SK-N-SH (cell line): Measurements from ENCODE around the gene PRKAB2. TPM values are rescaled to one million over a fixed set of nuclear protein-coding genes. Genes with fewer than 3 reads are reported as not detected.

Source experiments
- CTCF ChIA-PET: fragments of 300-600, 350-600 bp; formaldehyde crosslinking; extraction: SDS; loops from one replicate; lab custom pipeline; 2021; lab: Yijun Ruan, JAX
- POLR2A ChIA-PET: fragments of 350-600 bp; sonication (Branson Sonifier 250); formaldehyde crosslinking; extraction: SDS; loops from one replicate; lab custom pipeline; 2020; ENCODE audit warnings: antibody characterized with exemption, inconsistent platforms; lab: Yijun Ruan, JAX
- DNase-seq: peaks from one replicate; pipeline ENCODE4 v3.0.0; 2012
- H2AFZ ChIP-seq: fragments of 200-600 bp; sonication (generic); 2 replicates; pipeline ENCODE4 v1.8.1; 2016; ENCODE audit warnings: antibody characterized with exemption, mild to moderate bottlenecking, low read depth
- H3F3A ChIP-seq: fragments of 200-600 bp; sonication (generic); replicated peaks from 2 replicates; pipeline ENCODE3; 2016; ENCODE audit warnings: antibody characterized with exemption, mild to moderate bottlenecking; ENCODE audit not compliant: insufficient read depth
- H3K27ac ChIP-seq, 2 experiments: fragments of 200-500 bp in 1 of 2; fragments of 200-600 bp in 1 of 2; sonication (Bioruptor generic) in 1 of 2; sonication (generic), shearing (Covaris generic) in 1 of 2; 2 replicates each; pipeline versions ENCODE4 v1.5.1 to v1.6.1; 2014 to 2016; ENCODE audit warnings: low read depth in 2 of 2, inconsistent platforms in 1 of 2, low read length in 1 of 2, mild to moderate bottlenecking in 1 of 2, mixed read lengths in 1 of 2
- H3K27me3 ChIP-seq: fragments of 200-600 bp; sonication (generic), shearing (Covaris generic); 2 replicates; pipeline ENCODE4 v1.6.1; 2016; ENCODE audit warnings: mixed run types; ENCODE audit not compliant: insufficient read depth
- H3K36me3 ChIP-seq, 2 experiments: fragments of 200-500 bp in 1 of 2; fragments of 200-600 bp in 1 of 2; sonication (Bioruptor generic) in 1 of 2; sonication (generic) in 1 of 2; replicated peaks in 1 of 2; 2 replicates each; pipeline versions ENCODE3 to v1.5.1; 2014 to 2016; ENCODE audit warnings: low read length in 1 of 2, mild to moderate bottlenecking in 1 of 2; ENCODE audit not compliant: insufficient read depth in 2 of 2, control insufficient read depth in 1 of 2
- H3K4me1 ChIP-seq, 2 experiments: fragments of 200-500 bp in 1 of 2; fragments of 200-600 bp in 1 of 2; sonication (Bioruptor generic) in 1 of 2; sonication (generic), shearing (Covaris generic) in 1 of 2; 2 replicates each; pipeline versions ENCODE4 v1.5.1 to v1.6.1; 2014 to 2016; ENCODE audit warnings: low read depth in 1 of 2, low read length in 1 of 2, mixed run types in 1 of 2; ENCODE audit not compliant: insufficient read depth in 2 of 2, control insufficient read depth in 1 of 2
- H3K4me2 ChIP-seq: fragments of 200-600 bp; sonication (generic), shearing (Covaris generic); 2 replicates; pipeline ENCODE4 v1.6.1; 2017; ENCODE audit warnings: mixed run types
- H3K4me3 ChIP-seq, 2 experiments: fragments of 200-500 bp in 1 of 2; fragments of 200-600 bp in 1 of 2; sonication (Bioruptor generic) in 1 of 2; sonication (generic), shearing (Covaris generic) in 1 of 2; 2 replicates each; pipeline versions ENCODE4 v1.5.1 to v1.8.1; 2014 to 2016; ENCODE audit warnings: low read depth in 2 of 2, inconsistent platforms in 1 of 2, low read length in 1 of 2, mild to moderate bottlenecking in 1 of 2, mixed read lengths in 1 of 2, moderate library complexity in 1 of 2
- H3K79me2 ChIP-seq: fragments of 200-600 bp; sonication (generic); 2 replicates; pipeline ENCODE4 v1.8.1; 2017; ENCODE audit warnings: mild to moderate bottlenecking; ENCODE audit not compliant: insufficient read depth
- H3K9ac ChIP-seq: fragments of 200-600 bp; sonication (generic); 2 replicates; pipeline ENCODE4 v1.6.1; 2017; ENCODE audit warnings: mixed run types
- H3K9me2 ChIP-seq: fragments of 200-600 bp; sonication (generic); 2 replicates; pipeline ENCODE4 v1.6.1; 2017; ENCODE audit warnings: mixed run types
- H3K9me3 ChIP-seq: fragments of 200-600 bp; sonication (generic); 2 replicates; pipeline ENCODE4 v1.6.1; 2017; ENCODE audit warnings: mixed run types, mild to moderate bottlenecking, moderate library complexity
- H4K20me1 ChIP-seq: fragments of 200-600 bp; sonication (generic); 2 replicates; pipeline ENCODE4 v1.6.1; 2017; ENCODE audit warnings: mild to moderate bottlenecking, mixed run types; ENCODE audit not compliant: insufficient read depth
- CTCF ChIP-seq: fragments of 200-600 bp; sonication (generic); IDR thresholded peaks from 2 replicates; pipeline ENCODE4 v1.6.1; 2017; ENCODE audit warnings: antibody characterized with exemption, mild to moderate bottlenecking, moderate library complexity
- ELF1 ChIP-seq: IDR thresholded peaks from 2 replicates; pipeline ENCODE4 v1.4.0; 2012
- FOXM1 ChIP-seq: IDR thresholded peaks from 2 replicates; pipeline ENCODE4 v1.4.0; 2012; ENCODE audit warnings: low read depth, mild to moderate bottlenecking
- GATA2 ChIP-seq: sonication (generic); formaldehyde crosslinking; IDR thresholded peaks from 2 replicates; pipeline ENCODE4 v1.5.0; 2020; ENCODE audit warnings: mild to moderate bottlenecking, missing genetic modification reagents
- IRF3 ChIP-seq: fragments of 150-350 bp; IDR thresholded peaks from 2 replicates; pipeline ENCODE4 v1.6.1; 2016; ENCODE audit warnings: mild to moderate bottlenecking, low read depth, low read length
- MXI1 ChIP-seq: IDR thresholded peaks from 2 replicates; pipeline ENCODE4 v1.6.1; 2012; ENCODE audit warnings: mild to moderate bottlenecking, low read depth, low read length, improper control_type of control experiment
- NRF1 ChIP-seq: IDR thresholded peaks from 2 replicates; pipeline ENCODE4 v1.6.1; 2012; ENCODE audit warnings: low read depth, mild to moderate bottlenecking, low read length
- PBX3 ChIP-seq: IDR thresholded peaks from 2 replicates; pipeline ENCODE4; 2012
- POLR2AphosphoS5 ChIP-seq: IDR thresholded peaks from 2 replicates; pipeline ENCODE4 v1.6.1; 2012; ENCODE audit warnings: low read depth, low read length
- SIN3A ChIP-seq: IDR thresholded peaks from 2 replicates; pipeline ENCODE4 v1.6.1; 2012; ENCODE audit warnings: low read depth, mild to moderate bottlenecking, low read length, moderate library complexity, borderline replicate concordance
- TAF1 ChIP-seq: IDR thresholded peaks from 2 replicates; pipeline ENCODE4 v1.6.1; 2012; ENCODE audit warnings: low read depth, mild to moderate bottlenecking, low read length, moderate library complexity, borderline replicate concordance
- YY1 ChIP-seq: IDR thresholded peaks from 2 replicates; pipeline ENCODE4 v1.4.0; 2012; ENCODE audit warnings: low read depth, mild to moderate bottlenecking
- WGBS: methylation state at CpG from one replicate; pipeline ENCODE4 v1.1.6; 2017; ENCODE audit warnings: low lambda C conversion rate; 5-methylcytosine and 5-hydroxymethylcytosine counted together
- polyA plus RNA-seq, 3 experiments: library from polyadenylated mRNA; depleted of rRNA; stranded (reverse); fragments of >200 nt; gene quantifications; 2 replicates each; pipeline ENCODE4 v1.2.3, GENCODE V29; 2012

The PRKAB2 gene
- polyA plus RNA-seq, 1 of the 3 experiments (the other 2 are of a cell fraction) = 6.2 TPM

- Histone ChIP-seq H3K4me3 (peak overlapping the region; percentile 87 to 99), H3K36me3 (peaks cover 2 to 5% of the 10 kb centered on the region in 2 experiments), H3K27ac (peak overlapping the region; percentile 92 to 93), H3K4me1 (peaks cover 27 to 28% of the 10 kb centered on the region in 2 experiments; a peak in 3 of 4 replicates), H2AFZ (peak overlapping the region; percentile 70), H3K9me3 (no peaks in the 10 kb centered on the region), H3K79me2 (peaks cover 46% of the 10 kb centered on the region), H3K9ac (peak overlapping the region; percentile 88), H3K9me2 (no peaks in the 10 kb centered on the region), H4K20me1 (no peaks in the 10 kb centered on the region), H3K4me2 (peak overlapping the region; percentile 80), H3K27me3 (no peaks in the 10 kb centered on the region), H3F3A (peaks cover 30% of the 10 kb centered on the region)
- TF ChIP-seq SIN3A (0 out of 2 replicates have a peak, but pooled peaks have one; percentile 4), FOXM1 (no peak), TAF1 (0 out of 2 replicates have a peak, but pooled peaks have one; percentile 38)
- WGBS = under 1% methylated on average over 24 of the region's 32 CpGs
- peak; percentile 43 for DNase-seq
- ChIA-PET CTCF (interaction anchor here (0.6 to 6.1 kb wide), 3 partner anchors 9 to 71 kb away, joined by 3 to 51 read pairs (median 4); partner anchors contain the start of gene CHD1L), POLR2A (no interaction called here)
Observed at GRCh38 chr1:147171399-147172167, 687 bp downstream of the PRKAB2 start.

GRCh38 chr1:147169840-147170674, 2.2 kb downstream of the PRKAB2 start:
- ChIA-PET CTCF (interaction anchor here (6.1 kb wide), 1 partner anchor 72 kb away, joined by 51 read pairs; the partner anchor contains the start of gene CHD1L), POLR2A (no interaction called here)
- Histone ChIP-seq H4K20me1 (no peaks in the 10 kb centered on the region), H3K9me3 (no peaks in the 10 kb centered on the region), H3K9me2 (no peaks in the 10 kb centered on the region), H3K4me3 (peak overlapping the region in 1 of 2 experiments; percentile 87; a peak in 2 of 4 replicates), H3K9ac (peak overlapping the region; percentile 88; the same call in 1 of the 2 replicates), H3K27me3 (no peaks in the 10 kb centered on the region), H3K27ac (peak overlapping the region in 1 of 2 experiments; percentile 92; a peak in 2 of 4 replicates), H2AFZ (no peak overlapping the region; the same call in 1 of the 2 replicates), H3F3A (peaks cover 36% of the 10 kb centered on the region), H3K36me3 (peaks cover 12 to 15% of the 10 kb centered on the region in 2 experiments), H3K4me2 (peak overlapping the region; percentile 80), H3K79me2 (peaks cover 61% of the 10 kb centered on the region), H3K4me1 (peaks cover 27 to 28% of the 10 kb centered on the region in 2 experiments; a peak in 3 of 4 replicates)
- WGBS = 82% methylated on average over 6 of the region's 6 CpGs
- no peak for TF ChIP-seq GATA2 (CRISPR knock-in tag)
- no peak for TF ChIP-seq POLR2AphosphoS5
- TF ChIP-seq ELF1 = no peak
- TF ChIP-seq NRF1 = no peak
- no peak for TF ChIP-seq YY1
- no peak for TF ChIP-seq CTCF
- no peak for TF ChIP-seq PBX3
- TF ChIP-seq MXI1 = no peak
- no peak for TF ChIP-seq IRF3
- no peak for DNase-seq
